ENCODE results near the gene KCNT2. TPM values are rescaled to one million over a fixed set of nuclear protein-coding genes. Genes with fewer than 3 reads are reported as not detected.

Gene KCNT2
- total RNA-seq, 1 donor from 2014 or later = 0.62 TPM

GRCh38 chr1:196207612-196208217 lies 400.5 kb downstream of the KCNT2 start:
- no peak for DNase-seq (ENCODE audit: low read depth)

GRCh38 chr1:196205882-196206281 lies 402.4 kb downstream of the KCNT2 start:
- DNase-seq (ENCODE audit: low read depth) = no peak

- DNase-seq (ENCODE audit: low read depth) = no peak
Measured at GRCh38 chr1:196196486-196196885, 411.8 kb downstream of the KCNT2 start.

- DNase-seq (ENCODE audit: low read depth) = no peak
Measured at GRCh38 chr1:196193896-196194559, 414.2 kb downstream of the KCNT2 start.

GRCh38 chr1:196183941-196184340 lies 424.3 kb downstream of the KCNT2 start:
- DNase-seq (ENCODE audit: low read depth) = no peak

- DNase-seq (ENCODE audit: low read depth) = no peak
Measured at GRCh38 chr1:196181594-196181878, 426.7 kb downstream of the KCNT2 start.

- peak; percentile 26 for DNase-seq (ENCODE audit: low read depth)
Measured at GRCh38 chr1:196180847-196181593, 427.2 kb downstream of the KCNT2 start.

GRCh38 chr1:196178083-196178635 lies 430.1 kb downstream of the KCNT2 start:
- DNase-seq (ENCODE audit: low read depth) = peak; percentile 18

Small RNAs within 50 kb of the gene (microRNA-seq; reads per million reads assigned to microRNA genes)
- gene MIR4735 = not detected

Other genes with a start within 250 kb of the KCNT2 start
- gene CFH, start 43.6 kb upstream of the KCNT2 start, total RNA-seq = 142 and 143 TPM in 2 replicates
- gene CFHR3, start 166.4 kb upstream of the KCNT2 start, total RNA-seq = 0.21 TPM in 1 of 2 replicates, not detected in the other
- 0.21 and 0.73 TPM in 2 replicates for gene CFHR1, start 211.3 kb upstream of the KCNT2 start, total RNA-seq

Measured in myocyte (in vitro differentiated cells).